ENCODE measurements around the gene NPTN.

NPTN gene

DNA sequence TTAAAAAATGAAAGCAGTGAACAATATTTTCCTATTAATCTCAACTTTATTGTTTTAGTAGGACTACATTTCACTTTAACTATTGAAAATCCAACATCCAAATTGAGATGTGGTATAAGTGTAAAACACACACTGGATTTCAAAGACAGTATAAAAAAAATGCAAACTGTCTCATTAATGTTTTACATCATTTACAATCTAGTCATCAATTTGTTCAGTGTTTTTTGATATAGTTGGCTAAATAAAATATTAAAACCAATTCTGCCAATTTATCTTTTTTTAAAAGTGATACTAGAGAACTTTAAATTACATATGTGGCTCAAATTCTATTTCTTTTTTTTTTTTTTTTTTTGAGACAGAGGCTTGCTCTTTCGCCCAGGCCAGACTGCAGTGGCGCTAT, 95.1 kb downstream of the NPTN start:
- no peak for DNase-seq (ENCODE audit: extremely low read depth, low read depth)
- TF ChIP-seq CTCF (IDR thresholded peaks at IDR 0.05; ENCODE audit: low read depth, low read length): no peak

- no peak for DNase-seq (ENCODE audit: extremely low read depth, low read depth)
- TF ChIP-seq CTCF (IDR thresholded peaks at IDR 0.05; ENCODE audit: low read depth, low read length): no peak
Observed at GRCh38 chr15:73530649-73531048, 102.5 kb downstream of the NPTN start.

GRCh38 chr15:73527598-73527997, 105.6 kb downstream of the NPTN start:
- DNase-seq (ENCODE audit: extremely low read depth, low read depth): no peak
- TF ChIP-seq CTCF (IDR thresholded peaks at IDR 0.05; ENCODE audit: low read depth, low read length): no peak

GRCh38 chr15:73524919-73525318, 108.3 kb downstream of the NPTN start:
- no peak for DNase-seq (ENCODE audit: extremely low read depth, low read depth)
- no peak for TF ChIP-seq CTCF (IDR thresholded peaks at IDR 0.05; ENCODE audit: low read depth, low read length)

GRCh38 chr15:73522011-73522410, 111.2 kb downstream of the NPTN start:
- no peak for TF ChIP-seq CTCF (IDR thresholded peaks at IDR 0.05; ENCODE audit: low read depth, low read length)
- DNase-seq (ENCODE audit: extremely low read depth, low read depth): no peak

DNA sequence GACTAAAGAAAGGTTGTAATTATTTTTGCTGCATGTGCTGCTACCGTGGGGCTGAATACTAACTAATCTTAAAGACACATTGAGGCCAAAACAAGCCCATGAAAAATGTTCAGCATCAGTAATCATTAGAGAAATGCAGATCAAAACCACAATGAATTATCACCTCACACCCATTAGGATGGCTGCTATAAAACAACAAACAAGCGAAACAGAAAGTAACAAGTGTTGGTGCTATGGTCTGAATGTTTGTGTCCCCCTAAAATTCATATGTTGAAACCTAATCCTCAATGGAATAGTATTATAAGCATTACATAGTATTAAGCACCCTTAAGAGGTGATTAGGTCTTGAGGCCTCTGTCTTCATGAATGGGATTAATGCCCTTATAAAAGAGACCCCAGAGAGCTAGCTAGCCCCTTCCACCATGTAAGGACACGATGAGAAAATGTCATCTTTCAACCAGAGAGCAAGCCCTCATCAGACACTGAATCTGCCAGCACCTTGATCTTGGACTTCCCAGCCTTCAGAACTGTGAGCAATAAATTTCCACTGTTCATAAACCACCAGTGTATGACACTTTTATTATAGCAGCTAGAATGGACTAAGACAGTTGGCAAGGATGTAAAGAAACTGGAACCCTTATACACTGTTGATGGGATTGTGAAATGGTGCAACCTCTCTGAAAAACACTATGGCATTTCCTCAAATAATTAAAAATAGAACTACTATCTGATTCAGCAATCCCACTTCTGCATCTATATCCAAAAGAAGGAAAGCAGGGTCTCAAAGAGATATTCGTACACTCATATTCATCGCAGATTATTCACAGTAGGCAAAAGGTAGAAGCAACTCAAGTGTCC, 114.1 kb downstream of the NPTN start:
- DNase-seq (ENCODE audit: extremely low read depth, low read depth): no peak

More for the DNA sequence above, 114.1 kb downstream of the NPTN start:
- no peak for TF ChIP-seq CTCF (IDR thresholded peaks at IDR 0.05; ENCODE audit: low read depth, low read length)
